T-helper 2 cell treated with Interferon-gamma antibody and Interleukin-4, amounts not matched to agents 5 μg/mL and 100 μg/mL, for 36 hours (primary cell): ENCODE results near the gene NECTIN1.

Experiments used
- DNase-seq: peaks from one replicate; pipeline ENCODE4 v3.0.0; 2021; ENCODE audit warnings: low spot score
- H3K27ac Mint-ChIP-seq: one replicate; pipeline ENCODE4 v1.8.0; 2021; ENCODE audit warnings: mild to moderate bottlenecking, mixed read lengths
- H3K27me3 Mint-ChIP-seq: one replicate; pipeline ENCODE4 v1.8.0; 2021; ENCODE audit warnings: low read depth, mixed read lengths
- H3K36me3 Mint-ChIP-seq: one replicate; pipeline ENCODE4 v1.8.0; 2021; ENCODE audit warnings: low read depth, mixed read lengths
- H3K4me1 Mint-ChIP-seq: one replicate; pipeline ENCODE4 v1.8.0; 2021; ENCODE audit warnings: low read depth, mixed read lengths
- H3K4me3 Mint-ChIP-seq: one replicate; pipeline ENCODE4 v1.8.0; 2022; ENCODE audit warnings: mild to moderate bottlenecking, moderate library complexity, mixed read lengths
- H3K9me3 Mint-ChIP-seq: one replicate; pipeline ENCODE4 v1.8.0; 2021; ENCODE audit warnings: mixed read lengths

The NECTIN1 gene

DNA sequence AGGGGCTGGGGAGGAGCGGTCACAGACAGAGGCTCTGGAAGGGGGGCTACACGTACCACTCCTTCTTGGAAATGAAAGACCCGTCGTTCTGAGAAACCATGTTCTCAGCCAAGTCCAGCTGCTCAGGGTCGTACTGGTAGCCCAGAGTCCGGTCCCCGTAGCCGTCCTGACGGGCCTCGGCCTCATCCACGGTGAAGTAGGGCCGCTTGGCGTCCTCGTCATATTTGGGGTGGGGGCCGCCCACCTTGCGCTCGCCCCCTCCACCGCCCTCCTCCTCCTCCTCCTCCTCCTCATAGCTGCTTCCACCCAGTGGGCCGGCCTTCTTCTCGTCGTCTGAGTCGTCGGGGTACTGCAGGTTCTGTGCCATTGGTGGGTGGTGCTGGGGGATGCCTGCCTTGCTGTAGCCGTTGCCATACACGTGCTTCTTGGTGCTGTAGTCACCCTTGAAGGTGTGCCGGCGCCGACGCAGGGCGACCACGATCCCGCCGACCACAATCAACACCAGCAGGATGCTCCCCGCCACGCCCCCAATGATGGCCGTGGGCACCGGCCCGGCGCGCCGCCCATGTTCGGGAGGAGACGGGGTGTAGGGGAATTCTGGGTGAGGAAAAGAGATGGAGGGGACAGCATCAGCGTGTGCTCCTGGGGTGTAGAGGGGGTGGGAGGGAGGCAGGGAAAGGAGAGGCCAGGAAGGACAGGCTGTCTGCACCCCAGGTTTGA lies 64.1 kb downstream of the NECTIN1 start:
- Mint-ChIP-seq H3K36me3 (no peaks in the 10 kb centered on the region), H3K9me3 (no peaks in the 10 kb centered on the region), H3K4me1 (no peaks in the 10 kb centered on the region), H3K4me3 (no peak overlapping the region), H3K27ac (no peak overlapping the region), H3K27me3 (no peaks in the 10 kb centered on the region)
- no peak for DNase-seq

- no peak overlapping the region for H3K27ac Mint-ChIP-seq
- DNase-seq = no peak
- no peak overlapping the region for H3K4me3 Mint-ChIP-seq
- H3K27me3 Mint-ChIP-seq = no peaks in the 10 kb centered on the region
- no peaks in the 10 kb centered on the region for H3K36me3 Mint-ChIP-seq
- H3K4me1 Mint-ChIP-seq = no peaks in the 10 kb centered on the region
- H3K9me3 Mint-ChIP-seq = no peaks in the 10 kb centered on the region
These were observed 64.9 kb downstream of the NECTIN1 start for GRCh38 chr11:119664063-119664572.

- Mint-ChIP-seq H3K27ac (no peak overlapping the region), H3K4me3 (no peak overlapping the region), H3K4me1 (no peaks in the 10 kb centered on the region), H3K36me3 (no peaks in the 10 kb centered on the region), H3K9me3 (no peaks in the 10 kb centered on the region), H3K27me3 (no peaks in the 10 kb centered on the region)
- DNase-seq = no peak
These were observed 65.7 kb downstream of the NECTIN1 start for GRCh38 chr11:119663279-119663678.

GRCh38 chr11:119661226-119661625 lies 67.8 kb downstream of the NECTIN1 start:
- Mint-ChIP-seq H3K27me3 (no peaks in the 10 kb centered on the region), H3K36me3 (no peaks in the 10 kb centered on the region), H3K27ac (no peak overlapping the region), H3K4me3 (no peak overlapping the region), H3K9me3 (no peaks in the 10 kb centered on the region), H3K4me1 (no peaks in the 10 kb centered on the region)
- no peak for DNase-seq

DNA sequence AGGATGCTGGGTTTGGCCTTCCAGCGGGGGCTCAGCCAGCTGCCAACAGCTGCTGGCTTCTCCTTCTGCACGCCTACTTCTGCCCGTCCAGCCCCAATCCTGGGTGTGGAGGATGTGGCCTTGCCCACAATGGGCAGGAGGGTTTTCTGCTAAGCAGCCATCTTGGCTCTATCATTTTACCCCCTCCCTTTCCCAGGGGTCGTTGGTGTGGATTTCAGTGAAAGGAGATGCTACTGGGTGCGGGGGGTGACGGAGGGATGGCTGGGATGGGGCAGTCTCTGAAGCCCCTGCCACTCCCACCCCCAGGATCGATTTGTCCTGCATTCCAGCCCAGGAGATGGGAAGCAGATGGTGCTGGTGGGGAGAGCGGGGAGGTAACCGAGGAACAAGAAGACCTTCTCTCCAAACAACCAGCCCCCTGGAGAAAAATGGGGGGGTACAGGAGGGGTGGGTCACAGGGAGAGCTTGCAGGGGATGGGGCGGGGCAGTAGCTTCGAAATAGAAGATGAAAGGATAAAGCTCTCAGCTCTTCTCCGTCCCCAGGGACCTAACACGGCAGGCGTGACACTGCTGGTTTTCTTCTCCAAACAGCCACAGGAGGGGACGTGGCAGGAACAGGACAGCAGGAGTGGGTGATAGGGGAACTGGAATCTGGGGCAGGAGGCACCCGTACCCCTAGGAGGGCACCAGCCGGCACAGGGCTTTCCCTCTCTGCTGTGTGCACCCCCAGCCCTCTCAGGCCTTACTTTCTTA lies 68.9 kb downstream of the NECTIN1 start:
- Mint-ChIP-seq H3K4me3 (no peak overlapping the region), H3K27ac (no peak overlapping the region), H3K27me3 (no peaks in the 10 kb centered on the region), H3K36me3 (no peaks in the 10 kb centered on the region), H3K9me3 (no peaks in the 10 kb centered on the region), H3K4me1 (no peaks in the 10 kb centered on the region)
- no peak for DNase-seq

DNA sequence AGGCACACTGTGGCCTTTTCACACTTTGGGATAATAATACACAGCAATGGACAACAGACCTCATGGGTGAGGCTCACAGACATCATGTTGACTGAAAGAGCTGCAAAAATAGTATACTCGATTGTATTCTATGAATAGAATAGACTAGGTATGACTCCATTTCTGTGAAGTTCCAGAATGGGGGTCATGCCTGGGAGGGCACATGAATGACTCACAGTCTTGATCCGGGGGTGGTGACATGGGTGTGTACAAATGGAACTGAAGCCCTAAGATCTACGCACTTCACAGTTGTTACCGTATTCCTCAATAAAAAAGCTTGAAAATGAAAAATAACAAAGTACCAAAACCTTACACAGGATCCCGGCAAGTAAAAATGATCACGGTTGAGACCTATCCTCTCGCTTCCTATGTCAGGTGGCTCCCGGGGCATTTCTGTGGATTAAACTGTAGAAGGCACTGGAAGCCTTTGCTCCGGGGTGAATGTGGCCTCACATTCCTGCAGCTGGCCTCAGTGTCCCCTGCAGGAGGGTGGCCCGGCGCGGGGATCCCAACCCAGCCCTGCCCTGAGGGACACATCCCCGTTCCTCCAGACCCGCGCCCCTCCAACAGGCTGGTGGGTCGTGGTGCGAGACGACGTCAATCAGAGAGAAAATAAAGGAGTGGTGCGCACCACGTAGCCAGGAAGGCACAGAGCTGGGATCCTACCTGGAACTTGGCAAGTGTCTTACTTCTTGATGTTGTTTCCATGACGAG lies 75.9 kb downstream of the NECTIN1 start:
- Mint-ChIP-seq H3K27ac (no peak overlapping the region), H3K4me1 (no peaks in the 10 kb centered on the region), H3K4me3 (no peak overlapping the region), H3K9me3 (peaks cover 2% of the 10 kb centered on the region), H3K27me3 (peaks cover 3% of the 10 kb centered on the region), H3K36me3 (peaks cover under 1% of the 10 kb centered on the region)
- no peak for DNase-seq

DNA sequence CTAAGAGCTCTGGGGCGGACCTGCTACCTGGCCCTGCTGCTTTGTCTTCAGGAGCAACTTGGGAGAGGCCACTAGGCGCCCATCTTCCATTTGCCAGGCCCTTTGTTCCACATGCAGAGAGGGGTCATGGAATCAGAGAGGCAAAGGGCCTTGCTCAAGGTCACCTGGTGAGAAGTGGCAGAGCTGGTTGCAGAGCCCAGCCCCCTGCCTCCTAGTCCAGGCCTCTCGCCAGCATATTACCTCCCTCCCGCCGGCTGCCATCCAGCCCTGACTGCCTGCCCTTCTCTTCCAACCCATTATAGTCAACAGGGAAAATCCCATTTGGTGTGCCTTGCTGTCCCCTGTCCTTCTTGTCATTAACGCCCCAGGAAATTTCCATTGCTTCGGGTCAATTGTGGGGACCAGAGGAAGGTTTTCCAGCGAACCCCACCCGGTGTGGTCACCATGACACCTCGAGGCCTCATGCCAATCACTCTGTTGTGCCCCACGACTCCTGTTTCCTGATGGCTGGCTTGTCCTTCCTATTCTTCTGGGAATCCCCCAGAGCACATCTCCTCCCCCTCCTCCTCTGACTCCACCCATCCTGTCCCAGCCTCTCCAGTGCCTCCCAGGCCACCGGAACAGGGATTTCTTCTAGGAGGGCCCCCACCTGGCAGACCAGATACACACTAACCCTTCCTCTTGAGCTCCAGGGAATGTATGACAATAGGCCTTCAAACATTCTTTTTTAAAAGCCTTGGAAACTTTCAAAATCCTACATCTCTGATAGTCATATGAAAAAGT lies 77.0 kb downstream of the NECTIN1 start:
- Mint-ChIP-seq H3K27ac (no peak overlapping the region), H3K27me3 (peaks cover 3% of the 10 kb centered on the region), H3K36me3 (peaks cover 2% of the 10 kb centered on the region), H3K4me1 (no peaks in the 10 kb centered on the region), H3K4me3 (no peak overlapping the region), H3K9me3 (peaks cover 5% of the 10 kb centered on the region)
- DNase-seq = no peak

DNA sequence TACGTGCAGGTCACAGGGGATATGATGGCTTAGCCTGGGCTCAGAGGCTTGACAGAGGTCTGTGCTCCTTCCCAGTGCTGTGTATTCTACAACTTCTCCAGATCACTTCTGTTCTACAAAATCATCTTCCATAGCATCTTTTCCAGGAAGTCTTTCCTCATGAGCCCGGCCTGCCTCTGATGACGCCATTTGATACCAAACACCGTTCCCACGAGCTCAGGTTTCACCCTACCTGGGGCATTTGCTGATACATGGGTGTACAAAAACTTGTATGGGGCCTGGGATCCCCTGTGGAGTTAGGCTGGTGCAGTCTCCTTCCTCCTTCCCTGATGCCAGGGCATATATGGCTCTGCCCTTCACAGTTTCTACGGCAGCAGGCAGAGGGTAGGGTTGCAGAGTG lies 78.7 kb downstream of the NECTIN1 start:
- no peak overlapping the region for H3K4me3 Mint-ChIP-seq

DNA sequence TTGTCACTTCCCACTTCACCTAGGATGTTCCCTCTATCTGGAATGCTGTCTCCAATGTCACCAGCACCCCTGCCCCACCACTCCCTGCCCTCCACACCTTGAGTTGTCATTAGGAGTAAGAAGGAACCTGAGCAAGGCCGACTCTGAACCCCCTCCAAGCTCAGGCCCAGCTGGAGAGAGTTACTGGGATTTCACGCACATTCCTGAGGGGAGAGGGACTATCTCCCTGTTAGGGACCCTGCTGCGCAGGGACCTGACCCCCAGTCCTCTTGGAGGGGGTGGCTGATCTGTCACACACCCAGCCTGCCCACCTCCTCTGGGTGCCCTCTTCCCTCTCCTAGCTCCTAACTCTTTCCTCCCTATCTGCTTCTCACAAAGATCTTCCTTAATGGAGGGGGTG lies 81.7 kb downstream of the NECTIN1 start:
- no peaks in the 10 kb centered on the region for H3K4me1 Mint-ChIP-seq
- no peak for DNase-seq
- H3K27ac Mint-ChIP-seq = no peak overlapping the region
- peaks cover 2% of the 10 kb centered on the region for H3K36me3 Mint-ChIP-seq
- H3K4me3 Mint-ChIP-seq = no peak overlapping the region
- peaks cover 5% of the 10 kb centered on the region for H3K9me3 Mint-ChIP-seq
- peaks cover 3% of the 10 kb centered on the region for H3K27me3 Mint-ChIP-seq

More for the DNA sequence above, 78.7 kb downstream of the NECTIN1 start:
- Mint-ChIP-seq H3K36me3 (peaks cover 2% of the 10 kb centered on the region), H3K9me3 (peaks cover 5% of the 10 kb centered on the region), H3K4me1 (no peaks in the 10 kb centered on the region), H3K27me3 (peaks cover 3% of the 10 kb centered on the region), H3K27ac (no peak overlapping the region)
- DNase-seq = no peak

- peaks cover 2% of the 10 kb centered on the region for H3K36me3 Mint-ChIP-seq
- no peak overlapping the region for H3K4me3 Mint-ChIP-seq
- no peak for DNase-seq
- no peak overlapping the region for H3K27ac Mint-ChIP-seq
- H3K4me1 Mint-ChIP-seq = no peaks in the 10 kb centered on the region
- H3K27me3 Mint-ChIP-seq = no peaks in the 10 kb centered on the region
- H3K9me3 Mint-ChIP-seq = peaks cover 5% of the 10 kb centered on the region
These were observed 84.0 kb downstream of the NECTIN1 start for GRCh38 chr11:119645018-119645417.

DNA sequence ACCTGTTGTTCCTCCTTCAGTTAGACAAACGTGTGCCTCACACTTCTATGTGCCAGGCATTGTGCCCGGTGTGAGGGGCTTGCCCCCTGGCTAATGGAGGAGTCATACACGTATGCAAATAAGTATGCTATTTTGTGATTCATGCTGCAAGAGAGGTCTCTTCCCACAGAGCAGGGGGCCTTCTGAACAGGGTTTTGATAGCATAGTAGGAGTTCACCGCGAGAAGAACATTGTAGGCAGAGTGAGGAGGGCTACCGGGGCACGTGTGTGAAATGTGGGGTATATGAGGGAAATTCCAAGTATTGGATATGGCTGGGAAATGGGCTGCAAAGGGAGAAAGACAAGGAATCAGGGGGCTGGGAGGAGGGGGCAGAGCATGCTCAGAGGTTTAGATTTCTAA lies 84.5 kb downstream of the NECTIN1 start:
- no peaks in the 10 kb centered on the region for H3K4me1 Mint-ChIP-seq
- no peaks in the 10 kb centered on the region for H3K27me3 Mint-ChIP-seq
- no peak overlapping the region for H3K27ac Mint-ChIP-seq
- H3K36me3 Mint-ChIP-seq = peaks cover 2% of the 10 kb centered on the region
- no peak for DNase-seq
- peaks cover 5% of the 10 kb centered on the region for H3K9me3 Mint-ChIP-seq
- no peak overlapping the region for H3K4me3 Mint-ChIP-seq

DNA sequence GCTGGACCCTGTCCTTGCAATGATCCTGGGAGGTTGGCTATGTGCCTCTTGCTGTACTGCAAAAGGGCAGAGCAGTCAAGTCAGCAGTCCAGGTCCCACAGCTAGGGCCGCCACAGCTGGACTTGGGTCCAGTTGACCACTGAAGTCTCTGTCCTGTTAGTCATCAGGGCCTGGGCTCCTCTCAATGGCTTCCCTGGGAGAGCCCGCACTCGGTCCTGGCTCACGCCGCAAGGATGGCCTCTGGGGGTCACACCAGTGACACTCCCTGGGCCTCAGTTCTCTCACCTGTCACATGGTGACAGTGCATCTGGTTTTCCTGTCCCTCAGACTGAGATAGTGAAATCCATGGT lies 85.1 kb downstream of the NECTIN1 start:
- DNase-seq = no peak
- Mint-ChIP-seq H3K4me1 (no peaks in the 10 kb centered on the region), H3K36me3 (peaks cover 2% of the 10 kb centered on the region), H3K9me3 (peaks cover 5% of the 10 kb centered on the region), H3K4me3 (no peak overlapping the region), H3K27me3 (no peaks in the 10 kb centered on the region), H3K27ac (no peak overlapping the region)

DNA sequence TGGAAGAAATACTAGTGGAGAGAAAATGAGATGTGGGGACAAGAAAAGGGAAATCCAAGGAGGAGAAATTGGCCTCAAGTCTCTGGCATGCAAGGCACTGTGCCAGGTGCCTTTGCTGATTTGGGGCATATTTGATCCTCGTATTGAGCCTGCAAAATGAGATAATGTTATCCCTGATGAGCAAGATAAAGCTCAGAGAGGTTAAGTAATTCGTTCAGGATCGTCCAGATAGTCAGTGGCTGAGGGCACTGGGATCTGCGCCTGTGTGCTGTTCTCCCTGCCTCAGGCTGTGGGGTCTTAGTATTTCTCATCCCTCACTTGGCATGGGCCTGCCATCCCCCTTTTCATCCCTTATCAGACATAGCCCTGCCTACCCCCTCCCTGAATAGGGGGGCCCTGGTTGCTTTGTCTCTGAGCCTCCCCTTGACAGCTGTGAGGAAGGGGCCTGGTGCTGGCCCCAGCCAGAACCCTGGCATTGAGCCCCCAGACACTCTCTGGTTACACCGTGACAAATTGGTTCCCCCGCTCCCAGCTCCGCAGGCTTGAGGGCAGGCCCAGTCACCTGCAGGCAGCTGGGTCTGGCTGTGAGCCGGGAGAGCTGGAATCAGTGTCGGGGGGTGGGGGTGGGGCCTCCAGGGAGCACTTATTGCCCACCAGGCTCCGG lies 85.7 kb downstream of the NECTIN1 start:
- peaks cover 5% of the 10 kb centered on the region for H3K9me3 Mint-ChIP-seq
- H3K36me3 Mint-ChIP-seq = peaks cover 2% of the 10 kb centered on the region
- no peak for DNase-seq
- no peak overlapping the region for H3K4me3 Mint-ChIP-seq
- H3K27ac Mint-ChIP-seq = no peak overlapping the region
- H3K4me1 Mint-ChIP-seq = no peaks in the 10 kb centered on the region
- no peaks in the 10 kb centered on the region for H3K27me3 Mint-ChIP-seq
